Activated T-cell treated with anti-CD3 and anti-CD28 coated beads, Interleukin-2, amount 50 U/mL, for 1 hour (primary cell): Measurements from ENCODE around the gene CDK16.
A peak's percentile ranks its signal among the peaks of the same experiment; 100 is the strongest.

Source experiments
- DNase-seq: peaks from one replicate; pipeline ENCODE4 v3.0.0-alpha.2; 2020

Gene CDK16

DNA sequence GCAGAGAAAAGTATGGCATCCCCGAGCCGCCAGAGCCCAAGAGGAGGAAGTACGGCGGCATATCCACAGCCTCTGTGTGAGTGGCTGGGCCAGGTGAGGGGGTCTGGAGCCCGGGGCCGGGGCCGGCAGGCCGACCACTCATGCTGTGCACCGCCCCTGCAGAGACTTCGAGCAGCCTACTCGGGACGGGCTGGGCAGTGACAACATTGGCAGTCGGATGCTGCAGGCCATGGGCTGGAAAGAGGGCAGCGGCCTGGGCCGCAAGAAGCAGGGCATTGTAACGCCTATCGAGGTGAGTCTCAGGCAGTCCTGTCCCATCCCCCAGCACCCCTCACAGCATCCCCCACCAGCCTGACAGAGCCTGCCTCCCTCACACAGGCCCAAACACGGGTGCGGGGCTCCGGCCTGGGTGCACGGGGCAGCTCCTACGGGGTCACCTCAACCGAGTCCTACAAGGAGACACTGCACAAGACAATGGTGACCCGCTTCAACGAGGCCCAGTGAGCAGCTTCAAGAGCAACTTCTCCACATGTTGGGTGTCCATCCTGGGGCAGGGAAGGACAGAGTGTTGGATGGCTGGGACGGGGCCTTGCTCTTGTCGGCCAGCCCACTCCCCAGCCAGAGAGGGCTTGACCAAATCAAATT is 32.3 kb upstream of the CDK16 start:
- DNase-seq: no peak

DNA sequence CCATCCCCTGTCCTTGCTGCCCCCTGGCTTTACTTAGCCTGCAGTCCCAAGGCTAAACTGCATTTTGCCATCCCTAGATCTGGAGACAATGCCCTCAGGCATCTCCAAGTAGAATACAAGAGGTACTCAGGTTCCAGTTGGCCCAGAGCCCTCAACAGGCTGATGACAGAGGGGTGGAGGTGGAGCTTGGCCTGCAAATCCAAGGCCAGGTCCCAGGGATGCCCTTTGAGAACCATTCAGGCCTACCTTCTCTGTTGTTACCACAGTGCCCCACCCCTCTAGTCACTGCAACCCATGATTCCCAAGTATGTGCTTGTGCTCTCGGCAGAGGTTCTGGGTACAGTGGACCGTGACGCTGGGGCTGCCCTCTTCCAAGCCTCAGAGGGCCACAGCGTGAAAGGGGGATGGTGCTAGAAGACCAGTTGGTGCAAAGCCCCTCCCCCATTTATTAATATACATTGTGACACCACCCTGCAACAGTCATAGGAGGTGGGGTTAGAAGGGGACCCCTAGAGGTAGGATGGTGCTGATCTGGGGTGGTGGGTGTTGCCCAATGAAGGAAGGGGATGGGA is 31.3 kb upstream of the CDK16 start:
- DNase-seq: no peak

DNA sequence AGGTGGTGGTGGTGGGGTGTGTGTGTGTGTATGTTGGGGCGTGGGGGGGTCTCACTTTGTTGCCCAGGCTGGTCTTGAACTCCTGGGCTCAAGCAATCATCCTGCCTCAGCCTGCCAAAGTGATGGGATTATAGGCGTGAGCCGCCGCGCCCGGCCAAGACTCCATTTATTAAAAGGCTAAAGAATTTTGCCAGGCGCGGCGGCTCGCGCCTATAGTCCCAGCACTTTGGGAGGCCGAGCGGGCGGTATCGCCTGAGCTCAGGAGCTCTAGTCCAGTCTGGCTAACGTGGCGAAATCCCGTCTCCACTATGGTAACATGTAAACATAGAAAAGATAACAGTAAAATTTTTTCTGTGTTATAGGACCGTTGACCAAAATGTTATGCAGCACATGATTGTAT is 28.6 kb upstream of the CDK16 start:
- DNase-seq: no peak

DNA sequence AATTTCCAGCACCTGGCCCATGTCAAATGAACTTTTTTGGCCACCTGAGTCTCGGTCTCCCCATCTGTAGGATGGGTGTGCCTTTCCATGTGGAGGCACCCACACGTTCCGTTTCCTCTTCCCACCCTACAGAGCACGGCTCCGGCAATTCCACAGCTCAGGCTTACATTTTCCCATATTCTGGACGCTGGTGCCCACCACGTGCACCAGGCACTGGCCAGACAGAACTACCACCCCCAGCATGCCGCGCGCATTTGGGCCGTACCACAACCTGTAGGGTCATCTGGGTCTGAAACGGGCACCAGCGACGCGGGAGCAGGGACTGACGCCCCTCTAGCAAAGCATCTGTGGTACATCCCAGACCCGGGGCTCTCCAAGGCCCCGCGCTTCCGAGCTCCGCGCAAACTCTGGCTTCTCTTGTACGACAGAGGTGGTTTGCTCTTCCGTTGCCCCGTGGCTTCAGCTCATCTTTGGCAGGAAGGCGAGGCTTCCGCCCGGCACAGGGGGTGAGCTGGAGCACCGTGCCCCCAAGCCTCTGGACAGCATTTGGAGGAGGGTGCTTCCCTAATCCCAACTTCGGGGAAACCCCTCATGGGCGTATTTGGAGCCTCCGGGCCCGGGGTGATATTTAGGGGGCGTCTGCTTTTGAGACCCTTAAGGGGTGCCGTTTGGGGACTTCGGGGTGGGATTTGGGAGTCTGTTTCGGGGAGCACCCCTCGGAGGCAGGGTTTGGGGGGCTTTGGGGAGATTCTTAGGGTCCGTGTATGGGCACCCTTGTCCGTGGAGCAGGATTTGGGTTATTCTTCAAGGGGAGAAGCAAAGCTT is 27.8 kb upstream of the CDK16 start:
- DNase-seq: peak; percentile 73

DNA sequence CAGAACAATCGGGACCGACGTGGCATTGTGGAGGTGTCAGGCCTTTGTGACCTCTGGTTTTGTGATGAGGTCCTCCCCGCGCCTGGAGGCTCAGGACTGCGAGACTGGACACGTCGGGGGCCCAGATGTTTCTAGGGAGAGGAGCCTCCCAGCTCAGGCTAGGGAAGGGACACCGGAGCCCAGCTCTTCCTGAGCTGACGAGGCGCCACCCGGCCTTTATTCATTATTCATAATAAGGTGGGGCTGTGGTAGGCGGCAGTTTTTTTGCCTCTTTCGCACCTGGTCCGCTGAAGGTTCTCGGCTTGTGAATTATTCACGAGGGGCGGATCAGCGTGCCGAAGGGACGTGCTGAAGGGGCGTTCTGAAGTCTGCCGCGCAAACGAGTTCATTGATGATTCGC is 27.1 kb upstream of the CDK16 start:
- DNase-seq: peak; percentile 53

DNA sequence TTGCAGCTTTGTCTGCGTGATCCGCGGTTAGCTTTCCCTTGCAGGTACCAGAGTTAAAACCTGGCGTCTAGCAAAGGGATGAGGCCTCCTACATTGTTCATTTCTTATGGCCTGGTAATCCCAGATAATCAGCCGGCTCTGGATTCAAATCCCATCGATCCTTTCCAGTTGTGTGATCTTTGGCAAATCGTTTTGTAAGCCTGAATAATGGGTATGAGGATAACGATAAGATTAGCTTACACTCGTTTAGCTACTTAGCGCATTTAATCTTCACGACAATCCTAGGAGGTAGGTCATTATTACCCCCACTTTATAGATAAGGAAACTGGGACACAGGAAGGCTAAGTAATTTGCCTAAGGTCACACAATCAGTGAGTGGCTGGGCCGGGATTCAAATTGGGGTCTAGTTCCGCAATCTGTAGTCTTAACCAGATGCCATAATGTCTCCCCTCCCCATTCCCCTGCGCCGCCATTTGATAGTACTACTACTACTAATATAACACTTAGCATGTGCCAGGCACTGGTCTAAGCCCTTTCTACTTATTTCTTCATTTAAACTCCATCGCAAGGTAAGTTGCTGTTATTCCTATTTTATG is 26.6 kb upstream of the CDK16 start:
- DNase-seq: no peak

DNA sequence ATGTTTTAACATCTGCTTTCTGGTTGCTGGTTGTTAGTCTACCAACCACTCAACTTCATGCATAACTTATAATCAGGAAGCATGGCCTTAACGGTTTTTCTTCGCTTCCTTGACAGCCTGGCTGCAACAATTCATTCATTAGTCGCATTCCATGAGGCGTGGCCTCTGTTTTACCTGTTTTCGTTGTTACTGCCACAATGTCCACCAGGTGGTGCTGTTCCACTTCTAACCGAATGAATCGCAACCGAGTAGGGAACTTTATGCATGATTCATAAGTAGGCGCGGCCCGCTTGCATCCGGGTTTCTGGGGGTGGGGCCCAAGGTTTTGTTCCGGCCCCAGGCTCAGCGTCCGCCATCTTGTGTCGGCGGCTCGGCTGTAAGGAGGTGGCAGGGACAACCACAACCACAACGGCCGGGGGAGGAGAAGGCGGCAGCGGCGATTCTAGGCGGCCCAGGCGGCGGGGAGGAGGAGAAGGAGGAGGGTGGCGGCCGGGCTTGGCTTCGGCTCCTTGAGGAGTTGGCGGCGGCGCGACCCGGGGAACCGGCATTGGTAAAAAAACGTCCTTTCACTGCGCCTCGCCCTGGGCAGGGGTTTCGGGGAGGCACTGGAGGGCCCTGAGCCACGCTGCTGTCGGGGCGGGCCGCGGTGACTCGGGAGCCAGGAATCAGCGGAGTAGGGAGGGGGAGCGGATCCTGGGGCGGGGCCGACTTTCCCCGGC is 24.8 kb upstream of the CDK16 start, which contains the start of gene UBA1:
UBA1 (plus strand) TSS at position 355 of the 719 bp plus-strand sequence. CDS start 4,974 bp downstream, outside the sequence.
- DNase-seq: peak; percentile 95

DNA sequence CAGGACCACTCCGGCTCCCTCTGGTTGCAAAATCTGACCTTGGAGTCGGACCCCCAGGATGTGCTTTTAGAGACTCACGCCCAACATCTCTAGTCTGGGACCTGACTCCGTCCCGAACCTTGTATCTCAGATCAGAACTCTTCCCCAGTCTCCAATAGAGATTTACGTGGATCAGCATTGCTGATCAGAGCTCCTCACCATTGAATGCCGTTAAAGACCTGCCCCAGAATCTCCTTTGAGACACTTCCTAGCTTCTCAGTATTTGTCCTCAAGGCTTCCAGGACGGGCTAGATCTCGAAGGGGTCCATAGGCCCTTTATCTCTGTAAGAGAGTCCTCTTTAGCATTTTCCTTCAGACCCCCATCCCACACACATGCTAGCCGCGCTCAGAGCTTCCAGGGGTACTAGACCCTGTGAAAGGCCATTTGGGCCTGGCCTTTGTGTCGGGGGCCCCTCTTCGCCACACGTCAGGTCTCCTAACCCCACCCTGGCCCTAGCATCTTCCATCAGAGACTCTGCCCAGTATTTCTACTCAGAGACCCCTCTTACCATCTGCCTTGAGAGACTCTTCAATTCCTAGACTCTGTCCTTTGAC is 24.2 kb upstream of the CDK16 start:
- peak; percentile 37 for DNase-seq

DNA sequence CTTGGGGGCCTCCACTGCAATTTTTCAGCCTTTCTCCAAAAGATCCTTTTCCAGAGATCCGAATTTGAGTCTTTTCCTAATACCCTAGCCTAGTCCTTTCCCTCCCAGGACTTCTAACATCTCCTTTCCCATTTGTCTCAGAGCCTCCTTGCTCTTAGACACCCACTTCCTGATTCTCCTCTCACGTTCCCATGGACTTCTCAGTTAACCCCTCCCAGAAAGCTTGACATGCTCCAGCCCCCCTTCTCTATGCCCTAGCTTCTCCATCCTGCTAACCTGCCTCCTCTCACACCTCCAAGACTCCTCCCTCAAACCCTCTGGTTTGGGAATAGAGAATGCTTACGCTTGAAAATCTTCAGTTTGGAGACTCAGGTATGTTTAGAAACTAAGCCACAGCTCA is 22.4 kb upstream of the CDK16 start:
- DNase-seq: no peak

DNA sequence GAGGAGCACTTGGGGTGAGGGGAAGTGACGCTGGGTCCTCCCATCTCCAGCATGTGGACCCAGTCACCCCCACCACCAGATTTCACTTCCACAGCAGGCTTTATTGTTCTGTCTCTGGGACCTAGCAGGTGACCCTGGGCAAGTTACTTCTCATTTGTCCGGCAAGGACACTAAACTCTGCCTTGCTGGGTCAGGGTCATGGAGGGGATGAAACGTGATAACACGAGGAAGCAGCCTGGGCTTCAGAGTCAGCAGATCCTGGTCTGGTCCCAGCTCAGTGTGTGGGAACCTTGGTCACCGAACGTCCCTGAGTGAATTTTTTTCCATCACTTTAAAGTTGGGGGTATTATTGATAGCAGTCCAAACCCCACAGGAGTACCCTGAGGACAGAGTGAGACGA is 21.0 kb upstream of the CDK16 start:
- DNase-seq: no peak

DNA sequence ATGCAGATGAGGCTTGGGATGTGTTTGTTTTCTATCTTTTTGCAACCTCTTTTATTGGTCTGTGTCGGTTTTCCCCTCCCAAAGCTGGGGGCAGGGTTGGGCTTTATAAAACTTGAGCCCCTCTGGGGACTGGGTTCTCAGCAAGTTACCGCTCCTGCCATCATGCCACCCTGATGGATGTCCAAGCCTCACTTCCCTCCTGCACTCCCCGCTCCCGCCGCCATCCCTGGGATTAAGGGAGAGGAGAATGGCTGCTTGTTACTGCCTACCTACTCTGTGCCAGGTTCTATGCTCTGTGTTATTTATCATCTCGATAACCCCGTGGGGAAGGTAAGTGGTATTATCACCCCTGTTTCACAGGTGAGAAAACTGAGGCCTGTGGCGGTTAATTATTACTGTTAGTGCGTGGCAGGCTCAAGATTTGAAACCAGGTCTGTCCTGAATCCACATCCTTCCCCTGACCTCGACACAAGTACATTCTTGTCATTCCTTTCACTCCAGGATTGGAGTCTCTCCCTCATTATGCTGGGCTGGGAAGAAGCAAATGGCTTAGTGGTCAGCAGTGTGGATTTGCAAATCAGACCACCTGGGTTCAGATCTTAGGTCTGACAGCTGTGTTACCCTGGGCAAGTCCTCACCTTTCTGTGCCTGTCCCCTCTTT is 20.3 kb upstream of the CDK16 start:
- DNase-seq: no peak

DNA sequence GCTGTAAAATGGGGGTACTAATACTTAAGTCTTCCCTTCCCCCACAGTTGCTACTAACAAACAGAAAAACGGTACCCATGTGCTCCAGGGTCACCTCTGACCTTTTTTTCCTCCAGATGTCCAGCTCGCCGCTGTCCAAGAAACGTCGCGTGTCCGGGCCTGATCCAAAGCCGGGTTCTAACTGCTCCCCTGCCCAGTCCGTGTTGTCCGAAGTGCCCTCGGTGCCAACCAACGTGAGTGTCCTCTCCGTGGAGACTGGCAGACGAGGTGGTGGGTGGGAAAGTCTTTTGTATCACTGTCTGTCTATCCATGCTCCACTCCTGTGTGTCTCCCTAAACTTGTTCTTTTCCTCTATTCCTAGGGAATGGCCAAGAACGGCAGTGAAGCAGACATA is 19.8 kb upstream of the CDK16 start:
- DNase-seq: no peak

DNA sequence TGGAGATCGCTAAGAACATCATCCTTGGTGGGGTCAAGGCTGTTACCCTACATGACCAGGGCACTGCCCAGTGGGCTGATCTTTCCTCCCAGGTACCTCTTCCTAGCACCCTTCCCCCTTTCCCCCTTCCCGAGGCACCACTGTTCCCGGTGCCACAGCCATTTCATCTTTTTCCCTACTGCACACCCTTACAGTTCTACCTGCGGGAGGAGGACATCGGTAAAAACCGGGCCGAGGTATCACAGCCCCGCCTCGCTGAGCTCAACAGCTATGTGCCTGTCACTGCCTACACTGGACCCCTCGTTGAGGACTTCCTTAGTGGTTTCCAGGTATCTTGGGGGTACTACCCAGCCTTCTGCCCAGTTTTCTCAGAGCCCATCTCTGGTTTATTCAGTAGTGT is 19.2 kb upstream of the CDK16 start:
- no peak for DNase-seq

DNA sequence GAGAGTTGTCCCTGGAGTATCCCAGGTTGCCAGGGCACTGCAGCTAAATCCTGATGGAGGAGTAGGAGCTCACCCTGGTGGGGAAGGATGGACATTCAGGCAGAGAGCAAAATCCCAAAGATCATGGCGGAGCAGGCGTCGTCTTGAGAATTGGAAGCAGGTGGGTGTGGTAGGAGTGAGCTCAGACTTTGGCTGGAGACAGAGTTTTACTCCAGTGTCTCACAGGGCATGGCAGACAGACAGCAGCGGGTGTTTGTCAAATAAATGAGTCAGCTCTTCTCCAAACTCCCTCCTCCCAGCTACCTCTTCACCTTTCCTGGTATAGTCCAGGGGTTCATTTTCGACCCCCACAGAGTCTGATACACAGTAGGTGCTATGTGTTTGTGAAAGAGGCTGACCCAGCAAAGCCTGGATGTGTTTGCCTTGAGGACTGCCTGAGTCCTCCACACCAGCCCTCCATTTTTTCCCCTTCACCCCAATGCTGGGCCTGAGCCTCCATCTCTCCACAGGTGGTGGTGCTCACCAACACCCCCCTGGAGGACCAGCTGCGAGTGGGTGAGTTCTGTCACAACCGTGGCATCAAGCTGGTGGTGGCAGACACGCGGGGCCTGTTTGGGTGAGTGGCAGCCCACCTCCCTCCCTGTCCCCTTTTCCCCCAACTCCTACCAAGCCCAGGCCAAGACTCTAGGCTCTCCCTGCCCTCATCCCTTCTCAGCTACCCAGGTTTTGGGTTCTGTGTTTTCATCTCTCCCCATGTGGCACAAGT is 17.9 kb upstream of the CDK16 start:
- no peak for DNase-seq

DNA sequence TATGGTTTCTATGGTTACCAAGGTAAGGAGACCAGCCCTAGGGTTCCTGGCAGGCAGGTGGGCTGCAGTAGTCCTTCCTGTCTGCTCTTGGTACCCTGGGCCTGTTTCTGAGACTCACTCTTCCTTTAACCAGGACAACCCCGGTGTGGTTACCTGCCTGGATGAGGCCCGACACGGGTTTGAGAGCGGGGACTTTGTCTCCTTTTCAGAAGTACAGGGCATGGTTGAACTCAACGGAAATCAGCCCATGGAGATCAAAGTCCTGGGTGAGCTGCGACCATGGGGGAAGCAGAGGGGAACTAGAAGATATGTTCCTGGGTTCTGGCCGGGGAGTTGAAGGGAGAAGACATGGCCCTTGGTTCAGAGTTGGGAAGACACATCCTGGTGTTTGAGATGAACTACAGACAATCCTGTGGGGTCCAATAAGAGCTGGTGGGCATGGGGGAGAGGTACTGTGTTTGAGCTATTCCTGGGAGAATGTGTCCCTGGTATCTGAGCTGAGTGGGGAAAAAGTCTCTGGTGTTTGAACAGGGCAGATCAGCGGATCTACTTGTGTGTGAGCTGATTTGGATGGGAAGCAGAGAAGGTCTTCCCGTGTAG is 17.0 kb upstream of the CDK16 start:
- DNase-seq: no peak

DNA sequence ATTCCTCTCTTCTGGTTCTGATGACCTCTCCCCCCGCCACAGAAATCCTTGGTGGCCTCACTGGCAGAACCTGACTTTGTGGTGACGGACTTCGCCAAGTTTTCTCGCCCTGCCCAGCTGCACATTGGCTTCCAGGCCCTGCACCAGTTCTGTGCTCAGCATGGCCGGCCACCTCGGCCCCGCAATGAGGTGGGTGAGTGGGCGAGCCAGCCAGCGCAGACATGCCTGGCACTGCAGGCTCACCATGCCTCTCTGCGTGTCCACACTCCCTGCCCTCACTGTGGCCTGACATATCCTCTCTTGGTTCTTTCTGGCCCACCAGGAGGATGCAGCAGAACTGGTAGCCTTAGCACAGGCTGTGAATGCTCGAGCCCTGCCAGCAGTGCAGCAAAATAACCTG is 16.2 kb upstream of the CDK16 start:
- DNase-seq: no peak

DNA sequence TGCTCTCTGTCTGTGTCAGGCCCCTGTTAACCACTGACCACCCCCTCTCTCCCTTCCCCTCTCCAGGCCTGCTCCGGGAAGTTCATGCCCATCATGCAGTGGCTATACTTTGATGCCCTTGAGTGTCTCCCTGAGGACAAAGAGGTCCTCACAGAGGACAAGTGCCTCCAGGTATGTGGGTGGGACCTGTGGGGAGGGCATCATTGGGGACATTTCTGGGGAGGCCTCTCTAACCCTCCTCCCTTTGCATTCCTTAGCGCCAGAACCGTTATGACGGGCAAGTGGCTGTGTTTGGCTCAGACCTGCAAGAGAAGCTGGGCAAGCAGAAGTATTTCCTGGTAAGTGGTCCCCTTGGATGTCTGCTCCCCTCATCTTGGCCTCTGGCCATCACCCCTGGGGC is 15.6 kb upstream of the CDK16 start:
- no peak for DNase-seq

DNA sequence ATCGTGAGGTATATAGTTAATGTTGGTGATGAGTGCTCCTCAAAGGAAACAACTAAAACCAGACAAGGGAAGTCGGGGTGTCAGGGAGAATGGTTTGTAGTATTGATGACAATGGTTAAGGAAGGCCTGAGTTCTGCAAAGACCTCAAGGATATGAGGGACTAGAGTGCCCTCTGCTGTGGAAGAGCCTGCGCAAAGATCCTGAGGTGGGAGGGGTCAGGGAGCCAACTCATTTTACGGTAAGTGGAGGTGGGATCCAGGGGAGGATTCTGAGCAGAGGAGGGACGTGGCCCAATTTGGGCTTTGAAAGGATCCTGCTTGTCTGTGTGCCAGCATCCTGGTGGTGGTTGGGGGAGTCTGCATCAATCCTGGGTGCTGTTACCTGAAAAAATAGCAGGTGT is 13.5 kb upstream of the CDK16 start:
- DNase-seq: no peak

DNA sequence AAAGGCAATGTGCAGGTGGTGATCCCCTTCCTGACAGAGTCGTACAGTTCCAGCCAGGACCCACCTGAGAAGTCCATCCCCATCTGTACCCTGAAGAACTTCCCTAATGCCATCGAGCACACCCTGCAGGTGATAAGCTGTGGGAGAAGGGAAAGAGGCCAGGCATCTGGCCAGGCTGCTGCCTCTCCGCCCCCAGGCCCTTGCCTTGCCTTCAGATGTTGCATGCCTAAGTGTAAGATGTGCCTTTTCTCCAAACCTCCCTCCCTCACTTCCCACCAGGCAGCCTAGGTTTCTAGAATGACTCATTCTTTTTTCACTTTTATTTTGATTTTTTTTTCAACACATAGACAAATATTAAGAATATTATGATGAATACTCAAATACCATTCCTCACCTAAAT is 12.2 kb upstream of the CDK16 start:
- no peak for DNase-seq

DNA sequence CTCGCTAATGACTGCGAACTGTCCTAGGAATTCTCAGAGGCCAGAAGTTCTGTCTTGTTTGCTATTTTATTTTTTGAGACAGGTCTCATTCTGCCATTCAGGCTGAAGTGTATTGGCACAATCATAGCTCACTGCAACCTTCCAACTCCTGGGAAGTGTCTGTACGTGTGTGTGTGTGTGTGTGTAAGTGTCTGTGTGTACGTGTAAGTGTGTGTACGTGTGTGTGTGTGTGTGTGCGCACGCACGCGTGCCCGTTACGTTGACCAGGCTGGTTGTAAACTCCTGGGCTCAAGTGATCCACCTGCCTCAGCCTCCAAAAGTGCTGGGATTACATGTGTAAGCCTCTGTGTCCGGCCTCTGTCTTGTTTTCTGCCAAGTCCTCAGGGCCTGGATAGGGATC is 10.4 kb upstream of the CDK16 start:
- DNase-seq: no peak
